ENCODE results near the gene VPS52.

Gene VPS52

GRCh38 chr6:33211666-33212422 lies 59.8 kb downstream of the VPS52 start:
- H3K27me3 ChIP-seq: peaks cover 57% of the 10 kb centered on the region
- no peak overlapping the region for H3K4me3 ChIP-seq (ENCODE audit: low read depth in 1 of 2, low read length in 1 of 2)
- TF ChIP-seq CTCF (IDR thresholded peaks at IDR 0.05): no peak
- H3K27ac ChIP-seq: no peak overlapping the region
- peaks cover 9% of the 10 kb centered on the region for H3K36me3 ChIP-seq
- peaks cover 23 to 28% of the 10 kb centered on the region in 2 experiments for H3K4me1 ChIP-seq (ENCODE audit: control insufficient read depth in 1 of 2, insufficient read depth in 1 of 2, low read depth in 1 of 2, low read length in 1 of 2)
- no peaks in the 10 kb centered on the region for H3K9me3 ChIP-seq

GRCh38 chr6:33211136-33211535 lies 60.5 kb downstream of the VPS52 start:
- no peak for TF ChIP-seq CTCF (IDR thresholded peaks at IDR 0.05)
- H3K27ac ChIP-seq: no peak overlapping the region
- peaks cover 9% of the 10 kb centered on the region for H3K36me3 ChIP-seq
- no peak overlapping the region for H3K4me3 ChIP-seq (ENCODE audit: low read depth in 1 of 2, low read length in 1 of 2)
- H3K27me3 ChIP-seq: peaks cover 58% of the 10 kb centered on the region
- no peaks in the 10 kb centered on the region for H3K9me3 ChIP-seq
- peaks cover 23 to 28% of the 10 kb centered on the region in 2 experiments for H3K4me1 ChIP-seq (ENCODE audit: control insufficient read depth in 1 of 2, insufficient read depth in 1 of 2, low read depth in 1 of 2, low read length in 1 of 2)

- no peak for TF ChIP-seq CTCF (IDR thresholded peaks at IDR 0.05)
- Histone ChIP-seq H3K27ac (no peak overlapping the region), H3K4me1 (ENCODE audit: control insufficient read depth in 1 of 2, insufficient read depth in 1 of 2, low read depth in 1 of 2, low read length in 1 of 2) (peaks cover 29 to 34% of the 10 kb centered on the region in 2 experiments), H3K36me3 (peaks cover 9% of the 10 kb centered on the region), H3K9me3 (no peaks in the 10 kb centered on the region), H3K4me3 (ENCODE audit: low read depth in 1 of 2, low read length in 1 of 2) (no peak overlapping the region), H3K27me3 (peaks cover 50% of the 10 kb centered on the region)
Observed at GRCh38 chr6:33209856-33210255, 61.8 kb downstream of the VPS52 start.

- H3K4me3 ChIP-seq (ENCODE audit: low read depth in 1 of 2, low read length in 1 of 2): peak within 1 kb of the TSS; percentile 88
- peaks cover 34% of the 10 kb centered on the region for H3K27me3 ChIP-seq
- TF ChIP-seq CTCF (IDR thresholded peaks at IDR 0.05): peak; percentile 63
- H3K36me3 ChIP-seq: peaks cover 15% of the 10 kb centered on the region
- H3K27ac ChIP-seq: peak within 1 kb of the TSS; percentile 83
- H3K4me1 ChIP-seq (ENCODE audit: control insufficient read depth in 1 of 2, insufficient read depth in 1 of 2, low read depth in 1 of 2, low read length in 1 of 2): peaks cover 35 to 43% of the 10 kb centered on the region in 2 experiments
- no peaks in the 10 kb centered on the region for H3K9me3 ChIP-seq
Observed at GRCh38 chr6:33208091-33208967, 63.3 kb downstream of the VPS52 start, which contains the start of gene RING1. RING1 (plus strand) TSS chr6:33208500; CDS start chr6:33208823, 323 bp downstream.

- H3K36me3 ChIP-seq: peaks cover 22% of the 10 kb centered on the region
- H3K27me3 ChIP-seq: peaks cover 27% of the 10 kb centered on the region
- TF ChIP-seq CTCF (IDR thresholded peaks at IDR 0.05): no peak
- peak overlapping the region; percentile 88 for H3K4me3 ChIP-seq (ENCODE audit: low read depth in 1 of 2, low read length in 1 of 2)
- peaks cover 28 to 36% of the 10 kb centered on the region in 2 experiments for H3K4me1 ChIP-seq (ENCODE audit: control insufficient read depth in 1 of 2, insufficient read depth in 1 of 2, low read depth in 1 of 2, low read length in 1 of 2)
- no peaks in the 10 kb centered on the region for H3K9me3 ChIP-seq
- H3K27ac ChIP-seq: peak overlapping the region; percentile 83
Observed at GRCh38 chr6:33207552-33208090, 64.1 kb downstream of the VPS52 start.

All from neutrophil (primary cell).